ENCODE data around the gene PCDHA5.
"Not testable (repeated sequence)": the region's sequence is repeated elsewhere in the genome, so short reads cannot be mapped to it uniquely, and the experiment has no call there.

Gene PCDHA5

DNA sequence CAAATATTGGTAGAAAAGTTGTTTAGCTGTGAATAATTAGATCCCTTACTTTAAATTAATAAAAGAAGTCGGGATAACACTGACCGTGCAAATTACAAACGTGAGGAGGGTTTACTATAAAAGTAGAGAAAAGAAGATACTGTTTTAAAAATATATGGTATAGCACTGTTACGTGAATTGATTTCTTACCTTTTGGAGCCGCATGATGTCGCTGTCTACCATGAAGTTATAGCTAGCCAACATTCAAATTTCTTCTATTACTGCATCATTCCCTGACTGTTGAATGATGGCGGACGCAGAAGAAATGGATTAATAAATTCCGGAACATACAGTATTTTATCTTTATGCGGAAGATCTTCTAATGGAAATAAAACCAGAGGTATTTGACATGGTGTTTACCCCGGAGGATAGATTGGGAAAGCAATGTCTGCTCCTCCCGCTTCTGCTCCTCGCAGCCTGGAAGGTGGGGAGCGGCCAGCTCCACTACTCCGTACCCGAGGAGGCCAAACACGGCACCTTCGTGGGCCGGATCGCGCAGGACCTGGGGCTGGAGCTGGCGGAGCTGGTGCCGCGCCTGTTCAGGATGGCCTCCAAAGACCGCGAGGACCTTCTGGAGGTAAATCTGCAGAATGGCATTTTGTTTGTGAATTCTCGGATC, 6.4 kb downstream of the PCDHA5 start, which contains the start of gene PCDHA6:
Gene PCDHA6, plus strand, starts transcription at position 257 of the 658 bp plus-strand sequence. Its CDS starts 132 bp downstream, at position 389.
- CTCF ChIA-PET, result no interaction called here
- no peak within 1 kb of the TSS; the same call in 1 of the 2 replicates for H3K4me3 ChIP-seq (ENCODE audit: low read depth, low read length)
- TF ChIP-seq, protein P1, sequence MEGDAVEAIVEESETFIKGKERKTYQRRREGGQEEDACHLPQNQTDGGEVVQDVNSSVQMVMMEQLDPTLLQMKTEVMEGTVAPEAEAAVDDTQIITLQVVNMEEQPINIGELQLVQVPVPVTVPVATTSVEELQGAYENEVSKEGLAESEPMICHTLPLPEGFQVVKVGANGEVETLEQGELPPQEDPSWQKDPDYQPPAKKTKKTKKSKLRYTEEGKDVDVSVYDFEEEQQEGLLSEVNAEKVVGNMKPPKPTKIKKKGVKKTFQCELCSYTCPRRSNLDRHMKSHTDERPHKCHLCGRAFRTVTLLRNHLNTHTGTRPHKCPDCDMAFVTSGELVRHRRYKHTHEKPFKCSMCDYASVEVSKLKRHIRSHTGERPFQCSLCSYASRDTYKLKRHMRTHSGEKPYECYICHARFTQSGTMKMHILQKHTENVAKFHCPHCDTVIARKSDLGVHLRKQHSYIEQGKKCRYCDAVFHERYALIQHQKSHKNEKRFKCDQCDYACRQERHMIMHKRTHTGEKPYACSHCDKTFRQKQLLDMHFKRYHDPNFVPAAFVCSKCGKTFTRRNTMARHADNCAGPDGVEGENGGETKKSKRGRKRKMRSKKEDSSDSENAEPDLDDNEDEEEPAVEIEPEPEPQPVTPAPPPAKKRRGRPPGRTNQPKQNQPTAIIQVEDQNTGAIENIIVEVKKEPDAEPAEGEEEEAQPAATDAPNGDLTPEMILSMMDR (IDR thresholded peaks at IDR 0.05; ENCODE audit: insufficient read depth, low read length, missing control alignments), result no peak
- DNase-seq (ENCODE audit: low read depth, low spot score), result no peak
- POLR2A ChIA-PET, result no interaction called here

DNA sequence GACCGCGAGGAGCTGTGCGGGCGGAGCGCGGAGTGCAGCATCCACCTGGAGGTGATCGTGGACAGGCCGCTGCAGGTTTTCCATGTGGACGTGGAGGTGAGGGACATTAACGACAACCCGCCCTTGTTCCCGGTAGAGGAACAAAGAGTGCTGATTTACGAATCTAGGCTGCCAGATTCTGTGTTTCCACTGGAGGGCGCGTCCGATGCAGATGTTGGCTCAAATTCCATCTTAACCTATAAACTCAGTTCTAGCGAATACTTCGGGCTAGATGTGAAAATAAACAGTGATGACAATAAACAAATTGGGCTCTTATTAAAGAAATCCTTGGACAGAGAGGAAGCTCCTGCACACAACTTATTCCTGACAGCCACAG, 6.9 kb downstream of the PCDHA5 start:
- TF ChIP-seq, protein P1 (IDR thresholded peaks at IDR 0.05; ENCODE audit: insufficient read depth, low read length, missing control alignments), result no peak
- H3K4me3 ChIP-seq (ENCODE audit: low read depth, low read length), result no peak overlapping the region
- DNase-seq (ENCODE audit: low read depth, low spot score), result no peak
- POLR2A ChIA-PET, result no interaction called here
- CTCF ChIA-PET, result no interaction called here

DNA sequence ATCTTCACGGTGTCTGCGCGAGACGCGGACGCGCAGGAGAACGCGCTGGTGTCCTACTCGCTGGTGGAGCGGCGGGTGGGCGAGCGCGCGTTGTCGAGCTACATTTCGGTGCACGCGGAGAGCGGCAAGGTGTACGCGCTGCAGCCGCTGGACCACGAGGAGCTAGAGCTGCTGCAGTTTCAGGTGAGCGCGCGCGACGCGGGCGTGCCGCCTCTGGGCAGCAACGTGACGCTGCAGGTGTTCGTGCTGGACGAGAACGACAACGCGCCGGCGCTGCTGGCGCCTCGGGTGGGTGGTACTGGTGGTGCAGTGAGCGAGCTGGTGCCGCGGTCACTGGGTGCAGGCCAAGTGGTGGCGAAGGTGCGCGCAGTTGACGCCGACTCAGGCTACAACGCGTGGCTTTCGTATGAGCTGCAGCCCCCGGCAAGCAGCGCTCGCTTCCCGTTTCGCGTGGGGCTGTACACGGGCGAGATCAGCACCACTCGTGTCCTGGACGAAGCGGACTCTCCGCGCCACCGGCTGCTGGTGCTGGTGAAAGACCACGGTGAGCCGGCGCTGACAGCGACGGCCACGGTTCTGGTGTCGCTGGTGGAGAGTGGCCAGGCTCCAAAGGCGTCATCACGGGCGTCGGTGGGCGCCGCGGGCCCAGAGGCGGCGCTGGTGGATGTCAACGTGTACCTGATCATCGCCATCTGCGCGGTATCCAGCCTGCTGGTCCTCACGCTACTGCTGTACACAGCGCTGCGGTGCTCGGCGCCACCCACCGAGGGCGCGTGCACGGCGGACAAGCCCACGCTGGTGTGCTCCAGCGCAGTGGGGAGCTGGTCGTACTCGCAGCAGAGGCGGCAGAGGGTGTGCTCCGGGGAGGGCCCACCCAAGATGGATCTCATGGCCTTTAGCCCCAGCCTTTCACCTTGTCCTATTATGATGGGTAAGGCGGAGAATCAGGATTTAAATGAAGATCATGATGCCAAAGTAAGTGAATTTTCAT, 8.4 kb downstream of the PCDHA5 start:
- CTCF ChIA-PET; POLR2A ChIA-PET; DNase-seq (ENCODE audit: low read depth, low spot score): not testable (repeated sequence)

DNA sequence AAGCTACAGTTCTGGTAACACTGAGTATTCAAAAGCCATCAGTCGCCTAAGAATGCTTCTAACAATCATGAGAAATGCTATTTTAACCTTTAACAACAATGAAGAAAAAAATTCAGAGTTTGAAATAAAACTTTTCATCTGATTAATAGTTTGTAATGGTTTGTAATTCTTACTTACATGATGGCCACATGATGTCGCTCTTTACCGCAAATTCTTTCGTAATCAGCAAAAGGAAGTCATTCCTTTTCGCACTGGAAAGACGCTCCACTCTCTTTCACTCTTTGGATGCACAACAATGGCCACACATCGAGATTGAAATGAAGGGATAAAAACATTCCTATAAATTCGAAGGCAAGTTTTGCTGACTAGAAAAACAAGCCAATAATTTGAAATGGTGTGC, 12.6 kb downstream of the PCDHA5 start, which contains the start of gene PCDHA7:
Gene PCDHA7, plus strand, starts transcription at position 277 of the 400 bp plus-strand sequence. Its CDS starts 115 bp downstream, at position 392.
- no peak for DNase-seq (ENCODE audit: low read depth, low spot score)
- H3K4me3 ChIP-seq (ENCODE audit: low read depth, low read length), result no peak within 1 kb of the TSS; the same call in 1 of the 2 replicates
- POLR2A ChIA-PET, result no interaction called here
- CTCF ChIA-PET, result no interaction called here
- TF ChIP-seq, protein P1 (IDR thresholded peaks at IDR 0.05; ENCODE audit: insufficient read depth, low read length, missing control alignments), result no peak

More for the DNA sequence above, 8.4 kb downstream of the PCDHA5 start:
- not testable (repeated sequence) for H3K4me3 ChIP-seq (ENCODE audit: low read depth, low read length)

DNA sequence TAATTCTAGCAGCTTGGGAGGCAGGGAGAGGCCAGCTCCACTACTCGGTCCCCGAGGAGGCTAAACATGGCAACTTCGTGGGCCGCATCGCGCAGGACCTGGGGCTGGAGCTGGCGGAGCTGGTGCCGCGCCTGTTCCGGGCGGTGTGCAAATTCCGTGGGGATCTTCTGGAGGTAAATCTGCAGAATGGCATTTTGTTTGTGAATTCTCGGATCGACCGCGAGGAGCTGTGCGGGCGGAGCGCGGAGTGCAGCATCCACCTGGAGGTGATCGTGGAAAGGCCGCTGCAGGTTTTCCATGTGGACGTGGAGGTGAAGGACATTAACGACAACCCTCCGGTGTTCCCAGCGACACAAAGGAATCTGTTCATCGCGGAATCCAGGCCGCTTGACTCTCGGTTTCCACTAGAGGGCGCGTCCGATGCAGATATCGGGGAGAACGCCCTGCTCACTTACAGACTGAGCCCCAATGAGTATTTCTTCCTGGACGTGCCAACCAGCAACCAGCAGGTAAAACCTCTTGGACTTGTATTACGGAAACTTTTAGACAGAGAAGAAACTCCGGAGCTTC, 13.1 kb downstream of the PCDHA5 start:
- H3K4me3 ChIP-seq (ENCODE audit: low read depth, low read length); CTCF ChIA-PET; DNase-seq (ENCODE audit: low read depth, low spot score); POLR2A ChIA-PET: not testable (repeated sequence)

DNA sequence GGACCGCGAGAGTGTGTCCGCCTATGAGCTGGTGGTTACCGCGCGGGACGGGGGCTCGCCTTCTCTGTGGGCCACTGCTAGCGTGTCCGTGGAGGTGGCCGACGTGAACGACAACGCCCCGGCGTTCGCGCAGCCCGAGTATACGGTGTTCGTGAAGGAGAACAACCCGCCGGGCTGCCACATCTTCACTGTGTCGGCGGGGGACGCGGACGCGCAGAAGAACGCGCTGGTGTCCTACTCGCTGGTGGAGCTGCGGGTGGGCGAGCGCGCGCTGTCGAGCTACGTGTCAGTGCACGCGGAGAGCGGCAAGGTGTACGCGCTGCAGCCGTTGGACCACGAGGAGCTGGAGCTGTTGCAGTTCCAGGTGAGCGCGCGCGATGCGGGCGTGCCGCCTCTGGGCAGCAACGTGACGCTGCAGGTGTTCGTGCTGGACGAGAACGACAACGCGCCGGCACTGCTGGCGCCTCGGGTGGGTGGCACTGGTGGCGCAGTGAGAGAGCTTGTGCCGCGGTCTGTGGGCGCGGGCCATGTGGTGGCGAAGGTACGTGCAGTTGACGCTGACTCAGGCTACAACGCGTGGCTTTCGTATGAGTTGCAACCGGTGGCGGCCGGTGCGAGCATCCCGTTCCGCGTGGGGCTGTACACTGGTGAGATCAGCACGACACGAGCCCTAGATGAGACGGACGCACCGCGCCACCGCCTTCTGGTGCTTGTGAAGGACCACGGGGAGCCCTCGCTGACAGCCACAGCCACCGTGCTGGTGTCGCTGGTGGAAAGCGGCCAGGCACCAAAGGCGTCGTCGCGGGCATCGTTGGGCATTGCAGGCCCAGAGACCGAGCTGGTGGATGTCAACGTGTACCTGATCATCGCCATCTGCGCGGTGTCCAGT, 14.5 kb downstream of the PCDHA5 start:
- POLR2A ChIA-PET, result no interaction called here
- CTCF ChIA-PET, result no interaction called here
- no peak overlapping the region for H3K4me3 ChIP-seq (ENCODE audit: low read depth, low read length)
- TF ChIP-seq, protein P1 (IDR thresholded peaks at IDR 0.05; ENCODE audit: insufficient read depth, low read length, missing control alignments), result no peak
- DNase-seq (ENCODE audit: low read depth, low spot score), result no peak

Measured in AG04449 (cell line).